22Rv1 (cell line): ENCODE measurements around the gene GAB2.

Source experiments
- ZFX ChIP-seq: fragments of 450-650 bp; IDR thresholded peaks from 2 replicates; pipeline ENCODE4 v1.6.1; 2017; ENCODE audit warnings: antibody characterized with exemption, borderline replicate concordance
- TF ChIP-seq, protein P1 (sequence below): fragments of 450-650 bp; IDR thresholded peaks from 2 replicates; pipeline ENCODE4 v1.5.1; 2017; ENCODE audit warnings: mild to moderate bottlenecking

DNA sequence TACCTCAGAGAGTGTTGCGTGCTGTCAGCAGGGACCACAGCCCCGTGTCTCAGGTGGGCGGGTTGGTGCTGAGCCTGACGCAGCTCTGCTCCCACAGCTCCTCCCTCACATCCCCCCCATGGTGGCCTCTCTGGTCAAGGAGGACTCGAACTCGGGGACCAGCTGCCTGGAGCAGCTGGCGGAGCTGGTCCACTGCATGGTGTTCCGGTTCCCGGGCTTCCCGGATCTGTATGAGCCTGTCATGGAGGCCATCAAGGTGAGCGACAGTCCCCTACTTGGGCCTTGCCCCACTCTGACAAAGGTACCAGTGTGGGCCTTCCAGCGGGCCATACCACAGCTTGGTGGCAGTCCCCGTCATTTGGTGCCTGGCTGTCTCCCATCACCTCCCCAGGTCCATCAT, 217.1 kb downstream of the GAB2 start:
- TF ChIP-seq, protein P1, sequence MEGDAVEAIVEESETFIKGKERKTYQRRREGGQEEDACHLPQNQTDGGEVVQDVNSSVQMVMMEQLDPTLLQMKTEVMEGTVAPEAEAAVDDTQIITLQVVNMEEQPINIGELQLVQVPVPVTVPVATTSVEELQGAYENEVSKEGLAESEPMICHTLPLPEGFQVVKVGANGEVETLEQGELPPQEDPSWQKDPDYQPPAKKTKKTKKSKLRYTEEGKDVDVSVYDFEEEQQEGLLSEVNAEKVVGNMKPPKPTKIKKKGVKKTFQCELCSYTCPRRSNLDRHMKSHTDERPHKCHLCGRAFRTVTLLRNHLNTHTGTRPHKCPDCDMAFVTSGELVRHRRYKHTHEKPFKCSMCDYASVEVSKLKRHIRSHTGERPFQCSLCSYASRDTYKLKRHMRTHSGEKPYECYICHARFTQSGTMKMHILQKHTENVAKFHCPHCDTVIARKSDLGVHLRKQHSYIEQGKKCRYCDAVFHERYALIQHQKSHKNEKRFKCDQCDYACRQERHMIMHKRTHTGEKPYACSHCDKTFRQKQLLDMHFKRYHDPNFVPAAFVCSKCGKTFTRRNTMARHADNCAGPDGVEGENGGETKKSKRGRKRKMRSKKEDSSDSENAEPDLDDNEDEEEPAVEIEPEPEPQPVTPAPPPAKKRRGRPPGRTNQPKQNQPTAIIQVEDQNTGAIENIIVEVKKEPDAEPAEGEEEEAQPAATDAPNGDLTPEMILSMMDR: no peak
- TF ChIP-seq ZFX: no peak
